OCI-LY1 (cell line): ENCODE results near the gene CMA1.

ENCODE experiments used
- EZH2 ChIP-seq: fragments of 200-600 bp; sonication (generic), shearing (Covaris generic); IDR thresholded peaks from 2 replicates; pipeline ENCODE4 v1.8.0; 2017; ENCODE audit warnings: borderline replicate concordance, mixed run types, mild to moderate bottlenecking, antibody characterized with exemption, low read length, moderate library complexity, mixed read lengths
- TF ChIP-seq, protein P1 (sequence below): fragments of 200-600 bp; sonication (generic), shearing (Covaris generic); IDR thresholded peaks from 2 replicates; pipeline ENCODE4 v1.5.1; 2017; ENCODE audit warnings: mild to moderate bottlenecking, antibody characterized with exemption, low read length, moderate library complexity, mixed read lengths

DNA sequence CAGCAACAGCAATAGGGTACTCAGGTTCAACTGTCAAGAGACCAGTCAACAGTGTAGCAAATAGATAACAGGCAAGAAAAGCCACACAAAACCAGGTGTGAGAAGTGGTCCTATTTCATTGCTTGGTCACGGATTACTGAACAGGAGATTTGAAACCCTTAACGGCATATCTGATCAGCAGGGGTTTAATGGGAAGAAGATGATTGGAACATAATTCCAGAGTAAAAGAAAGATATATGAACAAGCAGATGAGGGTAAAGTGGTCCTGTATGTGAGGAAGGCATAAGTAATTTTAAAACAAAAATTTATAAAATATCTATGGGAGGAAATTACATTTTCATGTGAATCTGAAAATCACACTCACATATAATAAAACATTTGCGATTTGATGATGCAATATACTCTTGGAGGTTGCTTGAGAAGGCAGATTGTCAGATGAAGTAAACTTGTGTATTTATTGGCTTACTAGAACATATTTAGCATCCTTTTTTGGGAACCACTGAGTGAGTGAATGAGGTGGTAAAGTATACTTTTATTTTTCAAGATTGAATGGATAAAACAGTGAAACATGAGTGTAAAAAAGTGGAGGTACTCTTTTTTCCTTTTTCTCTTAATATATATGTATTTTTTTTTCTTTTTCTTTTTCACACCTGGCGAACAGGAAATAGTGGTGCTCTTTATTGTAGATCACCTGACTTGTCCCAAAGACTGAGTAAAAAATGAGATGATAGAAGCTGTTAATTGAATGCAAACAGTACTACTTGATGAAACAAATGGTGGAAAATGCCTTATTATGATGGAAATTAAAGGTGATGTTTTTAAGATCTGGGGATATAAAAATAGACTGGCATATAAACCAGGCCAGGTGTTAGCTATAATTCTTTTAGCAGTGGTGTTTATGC lies 43.9 kb downstream of the CMA1 start:
- TF ChIP-seq, protein P1, sequence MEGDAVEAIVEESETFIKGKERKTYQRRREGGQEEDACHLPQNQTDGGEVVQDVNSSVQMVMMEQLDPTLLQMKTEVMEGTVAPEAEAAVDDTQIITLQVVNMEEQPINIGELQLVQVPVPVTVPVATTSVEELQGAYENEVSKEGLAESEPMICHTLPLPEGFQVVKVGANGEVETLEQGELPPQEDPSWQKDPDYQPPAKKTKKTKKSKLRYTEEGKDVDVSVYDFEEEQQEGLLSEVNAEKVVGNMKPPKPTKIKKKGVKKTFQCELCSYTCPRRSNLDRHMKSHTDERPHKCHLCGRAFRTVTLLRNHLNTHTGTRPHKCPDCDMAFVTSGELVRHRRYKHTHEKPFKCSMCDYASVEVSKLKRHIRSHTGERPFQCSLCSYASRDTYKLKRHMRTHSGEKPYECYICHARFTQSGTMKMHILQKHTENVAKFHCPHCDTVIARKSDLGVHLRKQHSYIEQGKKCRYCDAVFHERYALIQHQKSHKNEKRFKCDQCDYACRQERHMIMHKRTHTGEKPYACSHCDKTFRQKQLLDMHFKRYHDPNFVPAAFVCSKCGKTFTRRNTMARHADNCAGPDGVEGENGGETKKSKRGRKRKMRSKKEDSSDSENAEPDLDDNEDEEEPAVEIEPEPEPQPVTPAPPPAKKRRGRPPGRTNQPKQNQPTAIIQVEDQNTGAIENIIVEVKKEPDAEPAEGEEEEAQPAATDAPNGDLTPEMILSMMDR, result no peak
- no peak for TF ChIP-seq EZH2
